GM19397 (cell line): ENCODE results near the gene SLC6A3.
"Not testable (repeated sequence)": the region's sequence is repeated elsewhere in the genome, so short reads cannot be mapped to it uniquely, and the experiment has no call there.

Source experiments
- ATAC-seq: cut with Tn5 transposase; IDR thresholded peaks from one replicate; pipeline ENCODE4 v1.9.1; 2021; ENCODE audit warnings: mild to moderate bottlenecking, moderate library complexity; ENCODE audit not compliant: unreplicated experiment

The SLC6A3 gene

DNA sequence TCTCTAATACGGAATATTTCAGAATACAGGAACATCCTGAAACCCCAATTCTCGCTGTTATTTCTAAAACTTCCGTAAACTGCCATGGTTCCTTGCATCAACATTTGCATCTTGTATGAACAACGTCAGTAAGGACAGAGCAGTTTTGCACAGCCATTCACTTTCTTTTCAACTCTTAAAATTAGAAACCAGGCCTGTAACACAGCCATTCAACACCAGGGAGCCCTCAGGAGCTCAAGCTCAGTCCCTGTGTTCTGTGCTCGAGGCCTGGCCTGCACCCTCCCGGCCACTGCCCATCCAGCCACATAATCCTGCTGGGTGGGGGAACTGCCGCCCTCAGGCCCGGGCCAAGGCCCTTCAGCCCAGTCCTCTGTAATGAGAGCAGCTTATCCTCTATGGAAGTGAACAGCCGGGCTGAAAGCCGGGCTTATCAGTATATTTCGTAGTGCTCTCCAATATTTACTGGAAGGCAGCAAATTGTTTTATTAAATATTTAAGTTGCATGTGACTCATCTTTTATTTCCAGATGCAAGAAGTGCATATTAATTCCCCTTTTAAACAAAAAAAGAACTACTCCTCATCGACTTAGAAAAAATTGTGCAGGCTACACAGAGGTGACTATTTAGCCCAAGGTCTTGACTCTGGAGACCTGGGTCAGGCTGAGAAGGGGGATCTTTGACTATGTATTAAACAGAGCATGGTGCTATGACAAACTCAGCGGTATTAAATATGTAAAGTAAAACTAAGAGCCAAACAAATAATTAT, 33.2 kb upstream of the SLC6A3 start:
- ATAC-seq: no peak

DNA sequence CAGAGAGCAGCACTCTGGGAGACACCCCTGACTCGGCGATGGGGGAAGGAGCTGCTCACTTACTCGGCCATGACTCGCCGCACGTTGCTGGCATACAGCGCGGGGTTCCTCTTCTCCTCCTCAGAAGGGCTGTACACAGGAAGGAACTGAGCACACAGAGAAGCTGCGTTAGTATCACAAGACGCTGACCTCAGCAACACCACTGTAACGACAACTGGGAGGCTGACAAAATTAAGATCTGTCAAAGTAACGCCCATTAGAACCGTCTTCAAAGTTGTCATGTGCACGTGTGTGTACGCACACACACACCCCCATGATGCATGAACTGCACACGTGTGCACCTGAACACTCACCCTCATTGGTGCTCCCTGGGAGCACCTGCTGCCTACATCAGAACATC, 32.1 kb upstream of the SLC6A3 start:
- ATAC-seq: no peak

DNA sequence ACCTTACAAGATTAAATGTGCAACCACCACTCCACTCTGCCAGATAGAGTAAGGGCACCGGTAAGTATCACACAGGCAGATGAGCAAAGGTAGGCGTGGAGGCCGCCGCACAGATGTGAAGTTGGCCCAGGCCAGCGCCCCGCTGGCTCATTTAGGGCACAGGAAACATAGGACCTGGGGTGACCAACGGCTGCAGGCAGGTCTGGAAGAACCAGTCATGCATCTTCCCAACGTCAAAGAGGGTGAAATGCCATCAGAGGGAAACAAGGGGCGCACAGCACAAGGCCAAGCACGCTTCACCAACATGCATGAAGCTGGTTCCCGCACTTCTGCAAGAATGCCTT, 31.7 kb upstream of the SLC6A3 start:
- no peak for ATAC-seq

DNA sequence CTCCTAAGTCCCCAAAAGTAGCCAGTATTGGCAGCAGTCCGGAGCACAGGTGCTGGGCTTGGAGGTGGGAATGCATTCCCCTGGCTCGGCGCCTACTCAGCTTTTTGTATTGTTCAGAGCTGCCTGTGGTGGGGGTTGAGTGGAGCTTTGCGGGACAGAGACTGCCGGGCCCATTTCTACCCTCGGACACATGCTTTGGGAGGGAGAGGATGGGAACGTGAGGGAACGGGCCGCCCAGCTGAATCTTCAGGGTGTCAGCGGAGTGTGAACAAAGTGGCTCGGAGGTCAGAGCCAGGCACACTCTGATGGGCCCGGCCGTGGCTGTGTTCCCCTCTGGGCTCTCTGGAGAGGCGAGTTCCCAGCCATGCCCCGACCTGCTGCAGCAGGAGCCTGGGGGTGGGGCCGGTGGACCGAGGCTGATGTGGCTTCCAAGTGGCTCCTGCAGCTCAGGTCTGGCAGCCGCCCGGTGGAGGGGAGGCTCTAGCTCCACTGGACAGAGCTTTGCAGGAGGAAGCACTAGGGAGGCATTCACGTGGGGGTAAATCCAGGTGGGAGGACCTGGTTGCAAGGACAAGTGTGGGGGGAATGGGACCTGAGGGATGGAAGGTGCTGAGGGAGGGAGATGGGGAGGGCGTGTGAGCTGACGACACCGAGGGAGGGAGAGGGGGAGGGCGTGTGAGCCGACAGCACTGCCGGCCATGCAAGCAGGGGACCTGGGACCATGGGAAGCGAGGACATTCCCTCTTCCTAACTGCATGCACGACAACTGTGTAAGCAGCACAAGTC, 31.1 kb upstream of the SLC6A3 start:
- no peak for ATAC-seq

DNA sequence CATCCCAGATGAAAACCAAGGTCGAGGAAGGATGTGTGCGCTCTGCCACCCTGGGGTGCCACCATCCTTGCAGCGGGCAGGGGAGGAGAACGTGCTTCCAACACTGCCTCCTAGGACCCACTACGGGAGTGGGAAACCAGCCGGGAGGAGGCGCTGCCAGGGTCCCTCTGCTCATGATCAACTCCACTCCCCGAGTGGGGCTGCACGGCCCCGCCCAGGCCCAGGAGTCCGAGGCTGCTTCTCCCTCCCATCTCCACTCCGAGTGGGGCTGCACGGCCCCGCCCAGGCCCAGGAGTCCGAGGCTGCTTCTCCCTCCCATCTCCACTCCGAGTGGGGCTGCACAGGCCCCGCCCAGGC, 30.3 kb upstream of the SLC6A3 start:
- ATAC-seq: not testable (repeated sequence)

DNA sequence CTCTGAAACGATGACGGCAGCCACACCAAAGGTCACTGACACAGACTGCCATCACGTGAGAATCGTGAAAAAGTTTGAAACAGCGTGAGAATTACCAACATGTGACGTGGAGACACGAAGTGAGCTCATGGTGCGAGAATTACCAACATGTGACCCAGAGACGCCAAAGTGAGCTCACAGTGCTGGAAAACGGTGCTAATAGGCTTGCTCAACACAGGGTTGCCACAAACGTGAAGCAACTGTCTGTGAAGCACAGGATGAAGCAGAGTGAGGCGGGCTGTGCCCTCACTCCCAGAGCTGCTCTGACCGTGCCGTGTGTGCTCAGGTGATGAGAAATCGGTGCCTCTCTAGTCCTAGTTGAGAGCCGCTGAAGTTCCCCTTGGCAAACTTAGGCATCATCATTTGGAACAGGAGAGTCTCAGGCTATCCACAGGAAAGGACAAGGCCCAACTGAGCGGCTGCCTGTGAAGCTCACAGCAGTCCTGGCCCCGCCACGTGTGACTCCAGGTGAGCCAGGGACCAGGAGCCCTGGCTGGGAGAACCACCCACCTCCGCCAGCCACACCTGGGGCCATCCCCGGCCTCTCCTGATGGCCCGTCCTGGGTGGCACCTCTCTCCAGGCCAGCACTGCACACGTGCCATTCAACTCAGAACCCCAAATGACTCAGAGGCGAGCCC, 29.8 kb upstream of the SLC6A3 start:
- ATAC-seq: no peak

DNA sequence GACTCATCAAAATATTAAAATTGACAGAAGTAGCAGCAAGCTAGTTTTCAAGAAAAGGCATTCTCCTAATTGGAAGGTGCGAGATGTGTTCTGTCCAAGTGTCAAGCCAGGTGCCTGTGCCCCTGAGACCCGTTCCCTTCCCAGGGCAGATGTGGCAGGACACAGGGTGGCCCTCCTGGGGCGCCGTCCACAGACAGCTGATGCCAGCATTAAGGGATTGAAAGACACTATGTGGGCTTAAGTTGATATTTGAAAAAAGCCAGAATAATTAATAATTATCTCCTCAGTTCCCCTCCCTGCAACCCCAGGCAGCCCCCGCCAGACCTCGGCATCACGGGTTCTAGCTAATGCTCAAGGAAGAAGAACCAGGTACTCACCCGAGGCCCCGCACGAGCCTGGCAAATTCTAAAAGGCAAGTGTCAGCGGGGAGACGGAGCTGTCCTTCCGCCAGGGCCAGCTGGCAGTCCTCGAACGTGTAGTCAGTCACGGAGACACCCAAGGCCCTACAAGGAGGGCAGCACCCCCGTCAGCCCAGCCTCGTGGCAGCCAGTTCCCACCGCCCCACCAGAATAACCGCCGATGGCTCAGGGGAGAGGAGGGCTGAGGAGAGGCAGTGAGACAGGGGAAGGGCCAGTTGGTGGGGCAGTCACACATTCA, 29.1 kb upstream of the SLC6A3 start:
- ATAC-seq: no peak

DNA sequence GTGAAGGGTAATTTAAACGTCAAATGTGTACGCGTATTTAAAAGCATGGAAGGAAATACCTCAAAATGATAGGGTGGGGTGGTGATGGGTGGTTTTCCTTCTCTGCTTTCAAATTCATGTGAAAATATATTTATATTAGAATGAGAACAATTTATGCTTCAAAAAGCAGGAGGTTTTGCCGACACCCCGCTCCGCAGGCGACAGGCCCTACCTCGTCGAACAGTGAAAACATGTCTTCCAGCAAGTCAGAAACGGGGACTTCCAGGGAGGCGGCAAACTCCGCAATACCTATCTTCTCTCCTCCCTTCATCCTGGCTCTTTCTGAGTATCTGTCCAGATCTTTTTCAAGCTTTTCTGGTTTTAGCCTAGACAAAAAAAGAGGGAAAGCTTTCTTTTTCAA, 28.5 kb upstream of the SLC6A3 start:
- no peak for ATAC-seq

DNA sequence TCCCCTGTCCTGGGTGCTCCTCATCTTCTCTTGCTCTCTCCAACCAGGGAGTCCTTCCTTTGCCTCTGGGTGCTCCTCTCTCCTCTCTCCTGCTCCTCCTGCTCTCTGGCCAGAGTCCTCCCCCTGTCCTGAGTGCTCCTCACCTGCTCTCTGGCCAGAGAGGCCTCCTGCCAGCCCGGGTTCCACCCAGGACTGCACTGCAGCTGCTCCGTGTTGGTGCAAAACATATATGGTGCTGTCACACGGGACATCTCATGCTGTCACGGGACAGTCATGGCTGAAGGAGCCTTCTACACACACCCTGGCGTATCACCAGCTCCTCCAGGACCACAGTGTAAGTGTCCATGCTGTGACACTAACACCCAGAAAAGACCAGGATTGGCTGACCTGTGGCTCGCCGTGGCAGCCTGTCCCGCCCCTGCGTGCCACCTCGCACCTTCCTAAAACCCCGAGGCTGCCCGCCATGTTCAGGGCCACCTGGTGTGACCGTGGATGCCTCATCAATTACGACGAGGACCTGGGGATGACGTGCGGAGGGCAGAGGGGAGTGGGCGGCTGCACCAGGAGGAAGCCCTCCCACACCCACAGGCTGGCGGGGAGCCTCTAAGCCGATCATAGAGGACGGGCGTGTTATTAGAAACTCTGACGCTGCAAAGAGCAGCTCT, 27.9 kb upstream of the SLC6A3 start:
- no peak for ATAC-seq

DNA sequence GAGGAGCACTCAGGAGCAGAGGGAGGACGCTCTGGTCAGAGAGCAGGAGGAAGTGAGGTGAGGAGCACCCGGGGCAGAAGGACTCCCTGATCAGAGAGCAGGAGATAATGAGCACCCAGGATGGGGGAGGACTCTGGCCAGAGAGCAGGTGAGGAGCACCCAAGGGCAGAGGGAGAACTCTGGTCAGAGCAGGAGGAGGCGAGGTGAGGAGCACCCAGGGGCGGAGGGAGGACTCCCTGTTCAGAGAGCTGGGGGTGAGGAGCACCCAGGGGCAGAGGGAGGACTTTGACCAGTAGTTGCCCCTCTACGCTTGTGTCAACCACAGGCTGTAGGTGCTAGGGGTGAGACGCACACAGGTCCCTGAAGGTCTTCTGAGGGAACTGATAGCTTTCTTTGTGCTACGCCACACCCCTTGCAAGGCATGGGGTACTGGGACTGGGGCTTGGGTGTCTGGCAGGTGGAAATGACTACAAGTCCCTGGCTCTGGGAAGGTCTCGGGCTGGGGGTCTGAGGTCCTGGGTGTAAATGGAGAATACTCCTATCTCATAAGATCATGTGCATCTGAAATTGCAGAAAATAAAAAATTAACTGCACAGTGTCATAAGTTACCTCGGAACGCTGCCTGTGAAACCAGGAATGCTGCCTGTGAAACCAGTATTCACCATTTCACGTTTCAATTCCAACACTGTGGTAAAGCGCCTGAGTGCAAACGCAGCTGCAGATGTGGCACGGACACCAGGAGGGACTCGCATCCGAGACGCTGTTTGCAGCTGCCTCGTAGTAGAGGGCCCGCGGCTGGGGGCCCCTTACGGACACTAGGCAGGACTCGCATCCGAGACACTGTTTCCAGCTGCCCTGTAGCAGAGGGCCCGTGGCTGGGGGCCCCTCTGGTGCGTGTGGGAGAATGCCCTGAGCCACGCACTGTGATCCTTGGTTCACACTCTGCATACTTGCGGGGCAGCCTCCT, 27.0 kb upstream of the SLC6A3 start:
- no peak for ATAC-seq

DNA sequence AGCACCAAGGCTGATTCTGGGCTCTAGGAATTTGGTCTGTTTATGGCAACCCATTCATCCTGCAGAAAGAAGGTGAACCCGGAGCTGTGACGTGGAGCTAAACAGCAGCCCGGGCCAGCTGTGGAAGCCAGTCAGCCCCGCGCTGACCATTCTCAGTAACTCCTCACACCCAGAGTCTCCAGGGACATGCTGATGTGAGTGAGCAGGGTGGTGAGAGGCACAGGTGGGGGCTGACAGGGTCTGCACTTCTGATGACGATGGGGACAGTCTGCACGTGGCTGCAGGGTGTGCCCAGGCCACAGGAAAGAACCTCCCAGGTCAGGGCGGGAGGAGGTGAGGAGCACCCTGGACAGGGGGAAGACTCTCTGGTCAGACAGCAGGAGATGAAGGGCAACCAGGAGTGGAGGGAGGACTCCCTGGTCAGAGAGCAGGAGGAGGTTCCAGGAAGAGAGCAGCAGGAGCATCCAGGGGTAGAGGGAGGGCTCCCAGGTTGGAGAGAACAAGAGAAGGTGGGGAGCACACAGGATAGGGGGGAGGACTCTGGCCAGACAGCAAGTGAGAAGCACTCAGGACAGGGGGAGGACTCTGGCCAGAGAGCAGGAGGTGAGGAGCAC, 26.1 kb upstream of the SLC6A3 start:
- no peak for ATAC-seq

DNA sequence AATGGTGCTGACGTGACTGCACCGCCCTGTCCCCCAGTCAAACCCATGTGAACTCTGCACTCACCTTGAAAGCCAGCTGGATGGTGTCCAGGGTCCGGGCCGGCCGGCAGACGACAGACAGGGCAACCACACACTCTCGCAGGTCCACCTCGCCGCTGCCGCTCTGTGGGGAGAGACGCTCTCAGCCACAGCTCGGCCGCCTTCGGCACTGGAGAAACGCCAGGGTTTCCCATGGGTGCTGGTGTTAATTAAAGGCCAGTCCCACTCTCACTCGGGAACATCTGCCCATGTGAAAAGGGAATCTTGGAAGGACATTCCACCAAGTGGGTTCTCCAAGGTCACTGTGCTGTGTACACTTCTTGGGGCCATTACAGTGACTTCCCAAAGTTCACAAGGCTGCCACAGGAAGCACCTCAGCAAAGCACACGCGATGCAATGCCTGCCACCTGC, 25.5 kb upstream of the SLC6A3 start:
- ATAC-seq: no peak

DNA sequence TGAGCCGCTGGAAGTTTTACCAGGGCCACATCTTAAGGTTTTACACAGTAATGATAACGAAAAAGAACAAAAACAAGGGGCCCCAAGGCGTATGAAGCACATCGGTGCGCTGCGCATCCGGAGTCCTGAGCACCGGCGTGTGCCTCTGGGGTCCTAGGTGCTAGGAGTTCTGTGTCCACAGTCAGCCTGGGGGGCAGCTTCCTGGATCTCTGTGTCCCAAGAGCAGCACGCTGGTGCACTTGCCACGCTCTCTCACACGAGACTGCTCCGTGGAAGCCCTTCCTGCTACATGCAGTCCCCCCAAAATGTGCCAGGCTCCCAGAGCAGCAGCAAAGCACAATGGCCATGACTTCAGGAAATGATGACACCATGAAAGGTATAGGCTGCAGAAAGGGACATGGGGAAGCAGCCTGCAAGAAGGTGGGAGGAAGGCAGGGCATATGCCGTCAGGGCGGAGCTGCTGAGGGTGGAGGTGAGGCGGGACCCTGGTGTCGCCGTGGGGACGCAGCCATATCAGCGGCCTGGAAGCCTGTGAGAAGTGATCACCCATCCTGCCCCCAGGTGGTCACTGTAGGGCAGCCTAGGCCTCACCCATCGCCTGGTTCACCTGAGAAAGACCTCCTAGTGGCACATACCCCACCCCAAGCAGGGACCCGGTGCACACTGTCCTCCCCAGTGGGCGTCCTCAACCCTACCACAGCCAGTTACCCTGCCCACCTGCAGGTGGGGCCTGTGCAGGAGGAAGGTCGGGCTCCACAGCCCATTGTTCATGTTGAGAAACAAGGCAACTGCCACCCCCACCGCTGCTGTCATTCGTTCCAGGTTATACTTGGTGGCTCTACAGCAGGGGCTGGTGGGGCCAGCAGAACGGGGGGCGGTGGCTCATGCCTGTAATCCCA, 23.6 kb upstream of the SLC6A3 start:
- ATAC-seq: no peak

DNA sequence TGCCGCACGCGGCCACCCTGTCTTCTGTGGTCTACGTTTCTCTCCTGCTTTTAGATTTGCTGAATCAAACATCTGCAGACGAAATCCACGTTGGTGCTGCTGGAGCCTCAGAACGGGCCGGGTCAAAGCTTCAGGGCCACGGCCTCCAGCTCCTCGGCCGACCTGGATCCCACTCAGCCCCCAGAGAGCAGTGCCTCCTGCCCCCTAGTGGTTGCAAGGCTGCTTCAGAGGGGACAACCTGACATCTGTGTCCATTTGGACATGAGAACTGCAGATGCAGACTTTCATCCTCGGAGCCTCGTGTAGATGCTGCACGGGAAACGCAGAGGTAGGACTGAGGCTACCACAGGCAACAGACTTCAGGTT, 23.0 kb upstream of the SLC6A3 start:
- ATAC-seq: no peak

DNA sequence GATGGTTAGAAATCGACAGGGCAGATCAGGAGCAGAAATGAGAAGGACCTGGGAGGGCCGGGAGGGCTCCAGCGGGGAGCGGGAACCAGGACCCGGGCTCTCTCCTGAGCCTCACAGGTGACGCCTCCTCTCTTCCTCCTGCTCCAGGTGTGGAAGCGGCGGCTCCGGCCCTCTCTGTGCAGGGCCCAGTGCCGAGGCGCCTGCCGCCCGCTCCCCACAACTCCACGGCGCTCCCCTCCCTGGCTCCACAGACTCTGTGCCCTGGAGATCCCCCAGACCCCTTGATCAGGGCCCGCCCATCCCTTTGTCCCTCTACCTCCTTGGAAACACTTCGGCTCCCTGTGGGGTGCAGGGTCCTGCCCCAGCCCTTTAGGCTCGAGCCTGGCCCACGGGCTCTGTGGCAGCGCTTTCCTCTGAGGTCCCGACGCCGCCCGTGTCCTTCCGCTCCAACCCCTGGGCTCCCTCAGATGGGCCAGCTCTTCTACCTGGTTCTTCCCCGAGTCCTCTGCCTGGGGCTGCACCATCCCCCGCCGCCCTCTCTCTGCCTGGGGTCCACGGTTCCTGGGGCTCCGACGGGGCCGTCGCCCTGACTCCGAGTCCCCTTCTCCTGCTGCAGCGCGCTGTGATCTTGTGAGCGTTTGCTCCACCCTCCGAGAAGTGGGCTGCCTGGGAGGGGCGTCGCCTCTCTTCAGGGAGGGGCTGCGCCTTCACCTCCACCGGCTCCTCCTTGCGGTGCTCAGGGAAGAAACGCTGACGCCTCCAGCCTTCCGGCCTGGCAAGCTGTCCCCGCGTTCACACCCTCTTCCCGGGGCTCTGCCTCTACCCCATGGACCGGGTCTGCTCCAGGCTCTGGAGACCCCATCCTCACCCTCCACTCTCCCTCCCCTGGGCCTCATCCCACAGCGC, 22.4 kb upstream of the SLC6A3 start:
- ATAC-seq: no peak

DNA sequence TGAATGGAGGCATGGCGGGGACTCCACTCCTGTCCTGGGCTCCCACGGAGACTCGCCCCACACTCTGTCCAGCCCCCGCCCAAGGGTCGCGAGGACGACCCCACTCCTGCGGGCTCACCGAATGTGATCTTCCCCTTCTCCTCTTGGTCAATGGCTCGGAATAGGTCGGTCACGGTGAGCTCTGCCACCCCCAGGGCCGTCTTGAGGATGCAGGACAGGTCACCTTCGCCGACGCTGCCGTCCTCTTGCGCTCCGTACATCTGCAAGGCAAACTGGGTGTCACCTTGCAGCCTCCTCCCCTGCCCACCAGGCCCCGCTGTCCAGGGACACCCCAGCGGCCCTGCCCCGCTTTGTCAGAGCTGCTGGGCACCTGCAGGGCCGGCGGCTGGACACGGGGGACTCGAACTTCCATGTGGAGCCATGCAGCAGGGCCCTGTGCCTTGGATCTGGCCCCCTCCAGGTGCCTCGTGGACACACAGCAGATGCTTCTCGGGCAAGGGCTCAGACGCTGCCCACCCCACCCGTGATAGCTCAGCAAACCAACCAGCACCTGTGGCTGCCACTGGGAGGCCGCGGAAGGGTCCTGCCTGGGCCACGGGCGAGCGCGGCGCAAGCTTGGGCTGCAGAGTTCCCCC, 21.5 kb upstream of the SLC6A3 start:
- ATAC-seq: no peak

DNA sequence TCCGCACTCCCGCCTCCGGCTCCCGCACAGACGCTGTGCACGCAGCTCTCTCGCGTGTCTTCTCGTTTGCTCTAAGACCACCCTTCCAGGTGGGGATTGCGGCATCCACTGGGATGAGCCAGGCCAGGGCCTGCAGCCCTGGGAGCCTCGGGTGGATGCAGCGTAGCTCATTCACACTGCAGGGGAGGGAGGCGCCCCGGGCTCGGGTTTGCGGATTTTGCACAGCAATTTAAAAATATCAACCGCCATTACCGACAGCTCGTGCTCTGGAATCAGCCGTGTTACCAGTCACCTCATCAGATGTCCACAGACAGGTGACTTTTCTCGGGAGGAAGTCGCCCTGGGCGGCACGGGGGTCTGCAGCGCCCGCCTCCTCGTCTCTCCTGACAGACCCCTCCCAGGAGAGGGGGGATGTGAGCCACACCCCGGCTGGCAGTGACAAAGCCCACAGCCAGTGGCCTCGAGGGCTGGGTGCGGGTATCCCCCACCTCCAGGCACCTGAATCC, 20.8 kb upstream of the SLC6A3 start:
- no peak for ATAC-seq
